PFSK-1 (cell line): ENCODE measurements around the gene ADAMTS7.

Source experiments
- FOXP2 ChIP-seq: optimal IDR thresholded peaks from 2 replicates; pipeline ENCODE3; 2011; ENCODE audit warnings: borderline replicate concordance, control low read depth, inconsistent platforms; ENCODE audit not compliant: insufficient read depth; ENCODE audit errors: extremely low read length, extremely low read depth
- TF ChIP-seq, protein P1 (sequence below), 2 experiments: IDR thresholded peaks; 2 replicates each; pipeline versions ENCODE4 v1.6.1 to v1.8.0; 2011 to 2012; ENCODE audit warnings: low read depth in 2 of 2, low read length in 2 of 2, control low read depth in 1 of 2, inconsistent platforms in 1 of 2, mild to moderate bottlenecking in 1 of 2, moderate library complexity in 1 of 2; ENCODE audit not compliant: insufficient read depth in 1 of 2

DNA sequence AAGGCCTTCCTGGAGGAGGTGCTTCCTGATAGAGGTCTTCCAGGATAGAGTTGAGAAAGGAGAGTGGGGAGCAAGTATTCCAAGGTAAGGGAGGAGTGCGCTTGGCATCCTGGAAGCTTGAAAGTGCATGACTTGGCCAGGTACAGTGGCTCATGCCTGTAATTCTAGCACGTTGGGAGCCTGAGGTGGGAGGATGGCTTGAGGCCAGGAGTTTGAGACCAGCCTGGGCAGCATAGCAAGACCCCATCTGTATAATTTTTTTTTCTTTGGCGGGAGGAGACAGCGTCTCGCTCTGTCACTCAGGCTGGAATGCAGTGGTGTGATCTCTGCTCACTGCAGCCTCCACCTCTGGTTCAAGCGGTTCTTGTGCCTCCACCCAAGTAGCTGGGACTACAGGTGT lies 42.2 kb upstream of the ADAMTS7 start:
- TF ChIP-seq, protein P1, sequence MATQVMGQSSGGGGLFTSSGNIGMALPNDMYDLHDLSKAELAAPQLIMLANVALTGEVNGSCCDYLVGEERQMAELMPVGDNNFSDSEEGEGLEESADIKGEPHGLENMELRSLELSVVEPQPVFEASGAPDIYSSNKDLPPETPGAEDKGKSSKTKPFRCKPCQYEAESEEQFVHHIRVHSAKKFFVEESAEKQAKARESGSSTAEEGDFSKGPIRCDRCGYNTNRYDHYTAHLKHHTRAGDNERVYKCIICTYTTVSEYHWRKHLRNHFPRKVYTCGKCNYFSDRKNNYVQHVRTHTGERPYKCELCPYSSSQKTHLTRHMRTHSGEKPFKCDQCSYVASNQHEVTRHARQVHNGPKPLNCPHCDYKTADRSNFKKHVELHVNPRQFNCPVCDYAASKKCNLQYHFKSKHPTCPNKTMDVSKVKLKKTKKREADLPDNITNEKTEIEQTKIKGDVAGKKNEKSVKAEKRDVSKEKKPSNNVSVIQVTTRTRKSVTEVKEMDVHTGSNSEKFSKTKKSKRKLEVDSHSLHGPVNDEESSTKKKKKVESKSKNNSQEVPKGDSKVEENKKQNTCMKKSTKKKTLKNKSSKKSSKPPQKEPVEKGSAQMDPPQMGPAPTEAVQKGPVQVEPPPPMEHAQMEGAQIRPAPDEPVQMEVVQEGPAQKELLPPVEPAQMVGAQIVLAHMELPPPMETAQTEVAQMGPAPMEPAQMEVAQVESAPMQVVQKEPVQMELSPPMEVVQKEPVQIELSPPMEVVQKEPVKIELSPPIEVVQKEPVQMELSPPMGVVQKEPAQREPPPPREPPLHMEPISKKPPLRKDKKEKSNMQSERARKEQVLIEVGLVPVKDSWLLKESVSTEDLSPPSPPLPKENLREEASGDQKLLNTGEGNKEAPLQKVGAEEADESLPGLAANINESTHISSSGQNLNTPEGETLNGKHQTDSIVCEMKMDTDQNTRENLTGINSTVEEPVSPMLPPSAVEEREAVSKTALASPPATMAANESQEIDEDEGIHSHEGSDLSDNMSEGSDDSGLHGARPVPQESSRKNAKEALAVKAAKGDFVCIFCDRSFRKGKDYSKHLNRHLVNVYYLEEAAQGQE (IDR thresholded peaks at IDR 0.05; ENCODE audit: insufficient read depth in 1 of 2, low read depth in 2 of 2, low read length in 2 of 2) = no peak
- TF ChIP-seq FOXP2 = no peak
